GM18951 (cell line): ENCODE measurements around the gene TIMP3.

ENCODE experiments used
- POLR2A ChIP-seq: IDR thresholded peaks from 4 replicates; pipeline ENCODE4 v1.6.1; 2011; ENCODE audit warnings: mild to moderate bottlenecking; ENCODE audit not compliant: insufficient read length, insufficient read depth; ENCODE audit errors: extremely low read depth
- in situ Hi-C: fragments of 300-500 bp; cut with MboI; formaldehyde crosslinking; loops from one replicate; pipeline ENCODE4 v1.12.0; 2022; ENCODE audit warnings: low sequenced_read_pairs, mixed read lengths, inconsistent platforms; ENCODE audit not compliant: unreplicated experiment

Gene TIMP3

DNA sequence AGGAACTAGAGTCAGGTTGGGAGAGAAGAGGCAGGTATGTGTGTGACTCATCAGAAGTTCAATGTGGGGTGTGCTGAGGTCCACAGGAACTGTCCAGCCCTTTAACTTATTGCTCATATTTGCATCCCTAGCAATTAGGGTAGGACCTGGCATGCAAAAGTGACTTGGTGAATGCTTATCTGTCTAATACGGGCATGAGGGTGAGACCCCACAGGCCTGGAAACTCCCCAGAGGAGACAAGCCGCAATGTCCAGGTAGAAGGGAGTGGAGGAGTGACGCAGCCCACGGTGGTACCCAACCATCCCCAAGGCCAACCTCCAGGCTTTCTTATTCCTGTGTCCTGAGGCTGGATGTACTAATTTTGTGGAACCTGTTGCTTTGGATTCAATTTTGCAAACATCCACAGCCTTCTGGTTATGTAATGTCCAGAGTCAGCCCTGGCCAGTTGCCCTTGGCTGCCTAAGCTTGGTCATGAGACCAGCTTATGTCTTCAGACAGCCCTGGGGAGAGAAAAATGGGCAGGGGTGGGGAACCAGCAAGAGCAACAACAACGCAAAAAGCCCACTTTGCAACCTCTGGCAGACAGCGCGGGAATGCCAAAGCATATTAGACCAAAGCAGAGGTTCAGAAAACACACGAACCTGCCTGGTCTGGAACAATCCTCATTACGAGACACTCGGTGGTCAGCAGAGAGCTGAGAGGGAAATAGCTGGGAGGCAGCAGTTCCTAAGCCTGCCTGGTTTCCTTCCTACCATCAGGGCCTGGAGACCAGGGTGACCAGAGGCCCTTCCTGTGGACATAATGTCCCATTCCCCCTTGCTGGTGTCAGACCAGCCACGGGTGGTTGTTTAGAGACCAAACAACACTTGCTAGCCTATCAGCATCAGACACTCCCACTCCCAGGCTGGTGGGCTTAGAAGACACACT is 49.3 kb downstream of the TIMP3 start:
- no peak for TF ChIP-seq POLR2A
- in situ Hi-C loops: no loop called here

DNA sequence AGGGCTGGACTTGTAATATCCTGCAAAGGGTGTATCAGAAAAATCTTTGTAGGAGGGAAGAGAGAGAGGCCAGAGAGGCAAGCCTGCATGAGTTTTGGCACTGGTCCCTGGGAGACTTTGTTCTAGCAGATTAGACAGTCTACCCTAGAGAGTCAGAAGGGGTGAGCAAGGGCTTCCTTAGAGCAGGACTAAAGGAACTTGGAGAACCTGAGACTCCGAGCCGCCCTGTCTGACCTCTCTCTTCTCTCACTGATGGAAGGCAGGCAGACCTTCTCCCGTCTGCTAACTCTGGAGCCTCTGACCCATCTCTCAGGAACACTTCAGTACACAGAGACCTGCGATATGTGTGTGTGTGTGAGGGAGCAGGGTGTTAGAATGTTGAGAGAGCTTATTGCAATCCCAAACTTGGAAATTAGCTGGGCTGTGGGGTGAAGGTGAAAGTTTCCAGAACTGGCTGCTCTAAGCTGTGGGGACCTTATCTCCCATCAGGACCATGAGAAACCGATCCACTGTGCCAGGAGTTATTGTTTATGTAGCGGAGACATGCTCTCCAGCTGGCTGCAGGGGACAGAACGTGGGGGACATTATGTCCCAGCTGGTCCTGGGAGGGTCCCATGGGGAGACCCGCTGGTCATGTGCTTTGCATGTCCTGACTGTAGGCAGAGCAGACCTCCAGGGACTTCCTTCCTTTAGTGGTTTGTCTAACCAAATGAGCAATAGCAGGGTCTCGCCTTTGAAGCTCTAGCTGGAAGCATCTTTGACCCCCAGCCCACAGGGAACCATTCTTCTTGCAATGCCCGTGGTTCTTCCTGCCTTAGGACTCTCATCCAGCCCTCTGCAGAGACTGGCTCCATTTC is 51.1 kb downstream of the TIMP3 start:
- no peak for TF ChIP-seq POLR2A

DNA sequence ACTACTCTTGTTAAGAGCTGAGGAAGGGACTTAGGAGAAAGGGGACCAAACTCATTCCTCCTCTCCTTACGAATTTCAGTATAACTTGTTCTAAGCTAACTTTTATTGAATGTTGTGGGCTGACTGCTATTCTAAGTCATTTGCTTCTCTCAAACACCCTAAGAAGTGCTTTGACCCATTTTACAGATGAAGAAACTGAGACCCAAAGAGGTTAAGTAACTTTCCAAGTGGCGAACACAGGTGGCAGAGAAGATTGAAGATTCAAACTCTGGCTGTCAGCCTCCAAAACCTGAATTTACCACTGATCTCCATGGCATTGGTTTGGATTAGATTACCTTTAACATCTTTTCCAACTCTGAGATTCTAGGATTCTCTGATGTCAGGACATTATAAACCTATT is 52.2 kb downstream of the TIMP3 start:
- in situ Hi-C loops: no loop called here
- no peak for TF ChIP-seq POLR2A

More for the DNA sequence above, 51.1 kb downstream of the TIMP3 start:
- in situ Hi-C loops: no loop called here

DNA sequence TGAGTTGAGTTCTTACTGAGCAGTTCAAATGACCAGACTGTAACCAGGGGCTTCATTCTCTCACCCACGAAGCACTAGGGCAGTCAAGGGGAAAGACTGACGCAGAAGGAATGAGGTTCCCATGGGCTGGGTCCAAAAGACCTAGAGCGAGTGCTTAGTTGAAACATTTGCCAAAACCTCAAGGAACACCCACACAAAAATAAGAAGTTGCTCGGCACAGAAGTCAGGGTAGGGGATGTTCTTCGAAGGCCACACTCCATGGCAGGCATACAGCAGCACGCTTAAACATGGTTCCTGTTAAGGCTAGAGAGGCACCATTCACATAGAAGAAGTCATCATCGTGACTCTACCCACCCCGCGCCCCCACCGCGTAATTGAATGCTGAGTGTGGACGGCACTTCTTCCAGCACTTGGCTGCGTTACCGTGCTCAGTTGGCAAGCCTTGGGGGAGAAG is 52.9 kb downstream of the TIMP3 start:
- TF ChIP-seq POLR2A: no peak
- in situ Hi-C loops: no loop called here

DNA sequence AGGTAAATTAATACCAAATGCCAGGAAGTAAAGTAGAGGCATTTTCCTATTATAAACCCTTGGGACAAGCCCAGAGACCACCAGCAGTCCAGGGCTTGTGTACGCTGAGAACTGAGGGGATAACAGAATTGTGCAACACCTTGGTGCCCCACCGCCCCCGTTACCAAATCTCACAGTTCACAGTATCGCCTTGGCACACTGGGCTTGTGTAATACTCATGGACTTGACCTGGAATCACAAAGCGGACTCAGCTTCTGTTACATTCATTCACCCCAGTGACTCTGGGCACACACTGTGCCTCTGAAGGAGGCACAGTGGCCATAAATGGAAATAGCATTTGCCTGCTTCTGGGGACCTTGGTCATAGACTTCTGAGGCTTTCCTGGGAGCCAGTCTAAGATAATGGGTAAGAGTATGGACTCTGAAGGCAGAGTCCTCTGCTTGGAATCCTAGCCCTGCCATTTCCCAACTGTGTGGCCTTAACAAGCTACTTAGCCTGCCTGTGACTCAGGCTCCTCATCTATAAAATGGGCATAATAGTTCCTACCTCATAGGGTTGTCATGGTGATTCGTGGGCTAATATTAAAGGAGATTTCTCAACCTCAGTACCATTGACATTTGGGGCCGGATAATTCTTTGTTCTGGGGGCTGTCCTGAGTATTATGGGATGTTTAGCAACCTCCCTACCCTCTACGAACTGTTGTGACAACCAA is 53.7 kb downstream of the TIMP3 start:
- in situ Hi-C loops: no loop called here

DNA sequence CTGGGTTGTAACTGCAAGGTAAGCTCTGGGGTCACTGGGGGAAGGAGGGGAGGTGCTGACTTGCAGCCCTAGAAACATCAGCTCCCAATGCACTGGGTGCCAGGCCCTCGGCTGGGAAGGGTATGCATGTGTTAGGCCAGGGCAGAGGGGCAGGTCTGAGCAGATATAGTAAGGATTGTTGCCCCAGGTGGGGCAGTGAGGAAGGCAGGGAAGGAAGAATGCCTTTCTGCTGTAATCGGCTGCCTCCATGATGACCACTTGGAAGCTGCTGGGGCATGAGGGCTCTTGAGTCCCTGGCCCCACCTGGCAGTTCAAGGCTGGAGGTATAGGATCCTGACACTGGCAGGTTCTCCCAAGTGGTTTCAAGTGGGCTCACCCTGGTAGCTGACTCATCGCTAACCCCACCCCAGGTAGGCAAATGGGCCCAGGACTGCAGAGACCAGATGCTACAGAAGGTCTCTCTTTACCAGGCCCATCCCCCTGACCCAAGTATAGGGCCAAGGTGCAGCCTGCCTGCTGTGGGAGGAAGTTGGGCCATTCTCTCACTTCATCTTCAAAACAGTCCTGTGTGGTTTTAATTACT is 56.7 kb downstream of the TIMP3 start:
- in situ Hi-C loops: no loop called here
- no peak for TF ChIP-seq POLR2A

More for the DNA sequence above, 53.7 kb downstream of the TIMP3 start:
- TF ChIP-seq POLR2A: no peak

DNA sequence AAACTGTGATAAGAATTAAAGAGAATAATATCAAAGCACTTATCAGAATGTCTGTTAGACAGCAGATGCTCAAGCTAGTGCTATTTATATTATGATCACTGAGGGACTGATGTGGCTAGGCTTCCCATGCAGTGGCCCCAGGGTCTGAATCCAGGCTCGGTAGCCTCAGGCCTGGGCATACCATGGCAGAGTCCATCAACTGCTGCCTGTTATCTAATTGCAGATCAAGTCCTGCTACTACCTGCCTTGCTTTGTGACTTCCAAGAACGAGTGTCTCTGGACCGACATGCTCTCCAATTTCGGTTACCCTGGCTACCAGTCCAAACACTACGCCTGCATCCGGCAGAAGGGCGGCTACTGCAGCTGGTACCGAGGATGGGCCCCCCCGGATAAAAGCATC is 57.5 kb downstream of the TIMP3 start:
- in situ Hi-C loops: no loop called here
- TF ChIP-seq POLR2A: no peak

DNA sequence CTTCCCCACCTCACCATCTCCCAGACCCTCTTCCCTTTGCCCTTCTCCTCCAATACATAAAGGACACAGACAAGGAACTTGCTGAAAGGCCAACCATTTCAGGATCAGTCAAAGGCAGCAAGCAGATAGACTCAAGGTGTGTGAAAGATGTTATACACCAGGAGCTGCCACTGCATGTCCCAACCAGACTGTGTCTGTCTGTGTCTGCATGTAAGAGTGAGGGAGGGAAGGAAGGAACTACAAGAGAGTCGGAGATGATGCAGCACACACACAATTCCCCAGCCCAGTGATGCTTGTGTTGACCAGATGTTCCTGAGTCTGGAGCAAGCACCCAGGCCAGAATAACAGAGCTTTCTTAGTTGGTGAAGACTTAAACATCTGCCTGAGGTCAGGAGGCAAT is 58.2 kb downstream of the TIMP3 start:
- no peak for TF ChIP-seq POLR2A
- in situ Hi-C loops: no loop called here

DNA sequence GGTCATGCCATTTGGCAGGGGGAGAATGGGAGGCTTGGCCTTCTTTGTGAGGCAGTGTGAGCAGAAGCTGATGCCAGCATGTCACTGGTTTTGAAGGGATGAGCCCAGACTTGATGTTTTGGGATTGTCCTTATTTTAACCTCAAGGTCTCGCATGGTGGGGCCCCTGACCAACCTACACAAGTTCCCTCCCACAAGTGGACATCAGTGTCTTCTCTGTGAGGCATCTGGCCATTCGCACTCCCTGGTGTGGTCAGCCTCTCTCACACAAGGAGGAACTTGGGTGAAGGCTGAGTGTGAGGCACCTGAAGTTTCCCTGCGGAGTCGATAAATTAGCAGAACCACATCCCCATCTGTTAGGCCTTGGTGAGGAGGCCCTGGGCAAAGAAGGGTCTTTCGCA is 59.8 kb downstream of the TIMP3 start:
- in situ Hi-C loops: no loop called here
- TF ChIP-seq POLR2A: no peak

DNA sequence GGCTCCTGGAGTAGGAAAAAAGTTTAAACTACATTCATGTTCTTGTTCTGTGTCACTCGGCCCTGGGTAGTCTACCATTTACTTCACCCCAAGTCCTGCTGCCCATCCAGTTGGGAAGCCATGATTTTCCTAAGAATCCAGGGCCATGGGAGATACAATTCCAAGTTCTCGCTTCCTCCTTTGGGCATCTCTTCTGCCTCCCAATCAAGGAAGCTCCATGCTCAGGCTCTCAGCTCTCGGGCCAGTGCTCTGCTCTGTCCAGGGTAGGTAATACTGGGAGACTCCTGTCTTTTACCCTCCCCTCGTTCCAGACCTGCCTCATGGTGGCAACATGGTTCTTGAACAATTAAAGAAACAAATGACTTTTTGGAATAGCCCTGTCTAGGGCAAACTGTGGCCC is 60.6 kb downstream of the TIMP3 start:
- in situ Hi-C loops: no loop called here

DNA sequence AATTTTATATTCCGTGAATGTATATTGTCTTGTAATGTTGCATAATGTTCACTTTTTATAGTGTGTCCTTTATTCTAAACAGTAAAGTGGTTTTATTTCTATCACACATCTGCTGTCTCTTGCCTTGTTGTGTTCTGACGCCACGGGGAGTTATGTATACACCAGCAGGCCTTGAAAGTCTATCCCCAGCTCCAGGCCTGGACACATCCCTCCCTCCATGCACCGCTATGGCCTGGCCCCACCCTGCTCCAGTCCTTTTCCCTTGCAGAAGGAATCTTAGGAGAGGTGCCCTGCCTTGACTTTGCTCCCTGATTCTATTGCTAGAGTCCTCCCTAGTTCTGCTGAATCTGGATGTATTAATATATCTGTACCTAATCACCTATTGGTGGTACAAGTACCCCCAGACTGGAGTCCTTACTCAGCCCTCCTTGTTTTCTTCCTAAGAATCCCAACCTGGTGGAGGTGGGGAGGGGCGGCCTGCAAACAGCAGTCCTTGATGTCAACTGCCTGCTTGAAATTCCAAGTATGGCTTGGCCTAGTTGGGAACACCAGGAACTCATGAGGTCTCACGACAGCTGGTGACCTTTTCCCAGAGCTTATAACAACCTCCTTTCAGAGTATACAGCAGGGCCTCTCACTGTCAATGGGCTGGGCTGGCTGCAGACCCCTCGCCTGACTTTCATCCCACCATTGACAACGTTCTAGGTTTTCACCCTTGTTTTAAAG is 61.6 kb downstream of the TIMP3 start:
- TF ChIP-seq POLR2A: no peak
- in situ Hi-C loops: no loop called here

More for the DNA sequence above, 60.6 kb downstream of the TIMP3 start:
- no peak for TF ChIP-seq POLR2A

DNA sequence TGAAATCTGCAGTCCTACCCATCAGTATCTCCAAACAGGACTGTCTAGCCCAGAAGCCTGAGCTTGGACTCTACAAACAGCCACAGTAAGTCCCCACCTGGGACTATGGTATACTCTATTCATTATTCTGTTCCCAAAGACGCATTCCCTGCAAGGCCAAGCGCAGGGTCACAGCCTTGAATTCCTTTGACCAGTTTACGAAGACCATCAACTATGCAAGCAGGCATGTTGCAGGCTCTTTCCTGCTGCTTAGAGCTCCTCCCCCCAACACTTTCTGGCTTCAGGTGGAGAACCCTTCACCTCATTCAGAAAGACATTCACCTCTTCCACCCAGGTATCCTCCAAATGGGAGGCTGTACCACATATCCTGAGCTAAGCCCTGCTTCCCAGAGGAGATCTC is 62.5 kb downstream of the TIMP3 start:
- TF ChIP-seq POLR2A: no peak

More for the DNA sequence above, 62.5 kb downstream of the TIMP3 start:
- in situ Hi-C loops: no loop called here
